Type B pancreatic cell (in vitro differentiated cells): ENCODE results near the gene OTUD6A. TPM values are rescaled to one million over a fixed set of nuclear protein-coding genes. Genes with fewer than 3 reads are reported as not detected.

ENCODE experiments used
- DNase-seq: peaks from one replicate; pipeline ENCODE4 v3.0.0; 2021; ENCODE audit warnings: mixed read lengths; ENCODE audit not compliant: unreplicated experiment; ENCODE audit errors: extremely low spot score
- H3K27ac Mint-ChIP-seq: 2 replicates; pipeline ENCODE4 v1.8.0; 2021; ENCODE audit warnings: mild to moderate bottlenecking, mixed read lengths
- H3K27me3 Mint-ChIP-seq: 2 replicates; pipeline ENCODE4 v1.8.0; 2021; ENCODE audit warnings: mixed read lengths
- H3K36me3 Mint-ChIP-seq: 2 replicates; pipeline ENCODE4 v1.8.0; 2021; ENCODE audit warnings: mixed read lengths
- H3K4me1 Mint-ChIP-seq: one replicate; pipeline ENCODE4 v1.8.0; 2021; ENCODE audit warnings: mixed read lengths; ENCODE audit not compliant: unreplicated experiment
- H3K4me3 Mint-ChIP-seq: 2 replicates; pipeline ENCODE4 v1.8.0; 2021; ENCODE audit warnings: mild to moderate bottlenecking, mixed read lengths
- H3K9me3 Mint-ChIP-seq: 2 replicates; pipeline ENCODE4 v1.8.0; 2021; ENCODE audit warnings: mixed read lengths
- total RNA-seq: library from RNA; stranded (reverse); gene quantifications from 2 replicates; pipeline ENCODE4 v1.2.1, GENCODE V29; 2021; ENCODE audit warnings: low replicate concordance
- TF ChIP-seq, protein P1 (sequence below): fragments of 200-600 bp; sonication (generic); conservative IDR thresholded peaks from 2 replicates; pipeline ENCODE4 v1.5.0; 2021; ENCODE audit warnings: antibody characterized with exemption, mild to moderate bottlenecking

OTUD6A gene
- total RNA-seq, 1 donor from 2014 or later: not detected

DNA sequence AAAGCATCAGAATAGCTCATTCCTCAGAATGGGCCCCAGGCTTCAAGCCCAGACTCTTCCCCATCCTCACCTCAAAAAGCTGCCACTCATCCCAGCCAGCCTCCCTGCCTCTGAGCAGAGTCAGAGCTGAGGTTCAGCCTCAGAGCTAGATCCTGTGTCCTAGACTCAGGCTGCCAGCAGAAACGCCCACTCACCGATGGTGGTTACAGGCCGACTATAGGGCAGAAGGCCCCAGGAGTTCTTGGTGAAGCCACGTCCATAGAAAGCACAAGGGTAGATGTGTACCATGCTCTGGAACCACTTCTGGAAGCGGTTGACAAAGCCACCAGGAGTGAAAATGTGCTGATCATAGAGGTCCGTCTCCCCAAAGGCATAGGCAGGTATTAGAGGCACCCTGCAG is 20.3 kb upstream of the OTUD6A start:
- no peaks in the 10 kb centered on the region for H3K36me3 Mint-ChIP-seq
- H3K27me3 Mint-ChIP-seq: no peaks in the 10 kb centered on the region
- H3K27ac Mint-ChIP-seq: no peak overlapping the region
- H3K9me3 Mint-ChIP-seq: peaks cover 3% of the 10 kb centered on the region
- no peaks in the 10 kb centered on the region for H3K4me1 Mint-ChIP-seq
- DNase-seq: no peak
- TF ChIP-seq, protein P1, sequence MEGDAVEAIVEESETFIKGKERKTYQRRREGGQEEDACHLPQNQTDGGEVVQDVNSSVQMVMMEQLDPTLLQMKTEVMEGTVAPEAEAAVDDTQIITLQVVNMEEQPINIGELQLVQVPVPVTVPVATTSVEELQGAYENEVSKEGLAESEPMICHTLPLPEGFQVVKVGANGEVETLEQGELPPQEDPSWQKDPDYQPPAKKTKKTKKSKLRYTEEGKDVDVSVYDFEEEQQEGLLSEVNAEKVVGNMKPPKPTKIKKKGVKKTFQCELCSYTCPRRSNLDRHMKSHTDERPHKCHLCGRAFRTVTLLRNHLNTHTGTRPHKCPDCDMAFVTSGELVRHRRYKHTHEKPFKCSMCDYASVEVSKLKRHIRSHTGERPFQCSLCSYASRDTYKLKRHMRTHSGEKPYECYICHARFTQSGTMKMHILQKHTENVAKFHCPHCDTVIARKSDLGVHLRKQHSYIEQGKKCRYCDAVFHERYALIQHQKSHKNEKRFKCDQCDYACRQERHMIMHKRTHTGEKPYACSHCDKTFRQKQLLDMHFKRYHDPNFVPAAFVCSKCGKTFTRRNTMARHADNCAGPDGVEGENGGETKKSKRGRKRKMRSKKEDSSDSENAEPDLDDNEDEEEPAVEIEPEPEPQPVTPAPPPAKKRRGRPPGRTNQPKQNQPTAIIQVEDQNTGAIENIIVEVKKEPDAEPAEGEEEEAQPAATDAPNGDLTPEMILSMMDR: no peak
- H3K4me3 Mint-ChIP-seq: no peak overlapping the region

DNA sequence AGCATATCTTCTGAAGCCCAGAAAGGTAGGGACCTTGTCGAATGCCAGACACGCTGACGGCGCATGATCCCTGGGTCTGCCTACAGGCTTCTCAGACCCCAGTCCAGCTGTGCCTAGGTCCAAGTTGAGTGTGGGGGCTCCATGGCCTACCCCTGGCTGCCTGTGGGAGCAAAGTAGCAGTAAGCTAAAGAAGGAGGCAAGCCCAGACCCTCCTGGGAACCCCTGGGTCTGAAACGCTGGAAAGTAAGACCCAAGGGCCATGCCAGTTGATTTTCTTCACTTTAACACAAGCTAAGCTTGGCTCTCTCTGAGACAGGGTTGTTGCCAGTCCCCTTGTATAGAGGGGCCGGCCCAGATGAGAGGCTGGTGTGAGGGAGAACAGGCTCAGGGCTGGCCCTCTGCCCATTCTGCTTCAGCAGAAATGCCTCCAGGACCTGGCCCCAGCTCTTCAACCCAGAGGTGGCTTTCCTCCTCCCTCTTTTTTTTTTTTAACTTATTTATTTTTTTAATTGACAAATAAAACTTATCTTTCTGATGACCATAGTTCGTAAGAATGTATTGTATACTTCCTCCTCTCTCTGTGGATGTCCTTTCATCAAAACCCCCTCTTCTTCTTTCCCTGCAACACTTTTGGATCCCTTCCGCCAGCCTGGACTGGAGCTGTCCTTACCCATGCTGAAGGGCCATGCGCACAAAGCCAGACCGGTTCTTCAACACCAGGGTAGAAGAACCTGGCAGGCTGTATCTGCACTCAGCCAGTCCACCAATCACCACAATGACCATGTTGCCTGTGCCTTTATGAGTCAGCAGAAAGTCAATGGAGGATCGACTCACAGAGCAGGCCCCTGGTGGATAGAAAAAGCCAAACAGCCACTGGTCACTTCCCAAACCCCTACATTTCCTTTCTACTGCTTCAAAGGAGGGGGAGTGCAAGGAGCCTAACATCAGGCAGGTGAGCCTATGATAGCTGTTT is 19.6 kb upstream of the OTUD6A start:
- peaks cover 3% of the 10 kb centered on the region for H3K9me3 Mint-ChIP-seq
- no peak overlapping the region for H3K4me3 Mint-ChIP-seq
- H3K4me1 Mint-ChIP-seq: no peaks in the 10 kb centered on the region
- no peak overlapping the region for H3K27ac Mint-ChIP-seq
- H3K36me3 Mint-ChIP-seq: no peaks in the 10 kb centered on the region
- DNase-seq: no peak
- H3K27me3 Mint-ChIP-seq: no peaks in the 10 kb centered on the region
- TF ChIP-seq, protein P1: no peak

DNA sequence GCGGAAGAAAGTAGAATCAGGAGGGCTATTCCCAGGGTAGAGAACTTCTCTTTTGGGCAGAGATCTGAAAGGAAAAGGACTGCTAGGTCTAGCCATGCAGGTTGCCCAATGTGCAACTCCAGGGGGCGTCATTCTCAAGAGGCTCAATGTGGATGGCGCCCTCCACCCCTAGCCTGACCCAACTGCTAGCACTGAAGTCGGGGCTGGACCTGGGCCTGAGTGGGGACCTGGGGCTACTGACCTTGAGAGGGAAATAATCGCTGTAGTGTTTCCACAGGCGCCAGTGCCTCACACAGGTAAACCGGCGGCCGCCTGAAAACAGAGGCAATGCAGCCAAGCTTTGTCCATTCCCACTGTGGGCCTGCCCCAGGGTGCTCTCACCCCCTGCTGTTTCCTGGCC is 18.6 kb upstream of the OTUD6A start:
- Mint-ChIP-seq H3K27ac (no peak overlapping the region), H3K27me3 (no peaks in the 10 kb centered on the region), H3K4me3 (no peak overlapping the region), H3K4me1 (no peaks in the 10 kb centered on the region), H3K36me3 (no peaks in the 10 kb centered on the region), H3K9me3 (peaks cover 3% of the 10 kb centered on the region)
- DNase-seq: peak; percentile 47
- TF ChIP-seq, protein P1: no peak

DNA sequence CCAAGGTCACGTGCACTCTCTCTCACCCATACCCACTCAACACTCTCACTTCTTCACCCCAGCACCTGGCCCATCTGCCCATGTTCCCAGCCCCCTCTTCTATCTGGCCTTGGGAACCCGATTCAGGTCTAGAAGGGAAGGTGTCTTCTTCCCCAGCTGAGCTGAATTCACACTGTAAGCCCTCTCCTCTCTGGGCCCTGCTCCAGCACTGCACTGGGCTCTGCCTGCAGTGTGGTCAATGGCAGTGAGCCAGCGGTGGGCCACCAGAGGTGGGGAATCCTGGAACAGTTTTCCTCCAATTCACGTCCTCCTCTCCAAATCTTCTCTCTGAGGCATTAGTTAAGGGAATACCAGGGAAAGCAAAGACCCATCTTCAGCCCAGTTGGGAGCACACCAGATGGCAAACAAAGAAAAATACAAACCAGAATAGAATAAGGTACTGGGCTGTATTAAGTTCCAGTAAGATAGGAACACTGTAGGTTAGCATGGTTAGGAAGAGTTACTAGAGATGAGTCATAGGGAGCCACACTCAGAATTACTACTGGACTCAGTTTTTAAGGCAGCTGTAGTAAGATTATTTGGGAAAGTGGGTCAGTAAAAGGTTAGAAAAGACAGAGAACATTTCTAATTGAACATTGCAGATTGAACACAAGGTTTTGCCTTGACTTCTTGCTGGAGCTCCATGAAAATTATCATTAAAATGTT is 17.6 kb upstream of the OTUD6A start:
- TF ChIP-seq, protein P1: no peak

DNA sequence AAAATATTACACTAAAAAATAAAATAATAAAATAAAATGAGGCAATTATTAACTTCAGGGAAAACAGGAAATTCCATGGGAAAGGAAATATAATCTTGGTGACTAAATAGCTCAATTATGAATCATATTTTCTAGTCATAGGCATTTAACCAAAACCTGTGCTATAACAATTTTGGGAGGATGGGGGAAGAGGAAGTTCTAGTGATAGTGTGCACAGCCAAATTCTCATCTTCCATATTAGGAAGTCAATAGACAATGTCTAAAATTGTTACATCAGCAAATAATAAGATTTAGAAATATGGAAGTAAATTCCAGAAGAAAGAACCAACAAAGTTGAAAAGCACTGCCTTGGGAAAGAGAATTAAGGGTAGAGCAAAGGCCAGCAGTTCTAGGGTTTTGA is 15.3 kb upstream of the OTUD6A start:
- Mint-ChIP-seq H3K4me3 (no peak overlapping the region), H3K27ac (no peak overlapping the region), H3K9me3 (peaks cover 3% of the 10 kb centered on the region), H3K4me1 (no peaks in the 10 kb centered on the region), H3K27me3 (no peaks in the 10 kb centered on the region), H3K36me3 (no peaks in the 10 kb centered on the region)
- TF ChIP-seq, protein P1: no peak
- no peak for DNase-seq

More for the DNA sequence above, 17.6 kb upstream of the OTUD6A start:
- Mint-ChIP-seq H3K36me3 (no peaks in the 10 kb centered on the region), H3K27me3 (no peaks in the 10 kb centered on the region), H3K9me3 (peaks cover 3% of the 10 kb centered on the region), H3K4me3 (no peak overlapping the region), H3K27ac (no peak overlapping the region), H3K4me1 (no peaks in the 10 kb centered on the region)
- peak; percentile 29 for DNase-seq
